B cell (primary cell): ENCODE data around the gene GASK1B. TPM values are rescaled to one million over a fixed set of nuclear protein-coding genes. Genes with fewer than 3 reads are reported as not detected.

Experiments
- ATAC-seq: fragments of 200-7000 bp; cut with Tn5 transposase; one replicate; pipeline ENCODE4 v1.10.0; 2021; ENCODE audit warnings: low read depth, mild to moderate bottlenecking, moderate number of reproducible peaks, moderate library complexity
- CTCF ChIA-PET: fragments of 350-600 bp; sonication (Branson Sonifier 250); formaldehyde crosslinking; loops from one replicate; lab custom pipeline; 2021; ENCODE audit warnings: antibody characterized with exemption, inconsistent platforms; lab: Charles Lee
- POLR2A ChIA-PET: fragments of 350-600 bp; sonication (Branson Sonifier 250); formaldehyde crosslinking; loops from one replicate; lab custom pipeline; 2021; ENCODE audit warnings: antibody characterized with exemption; lab: Charles Lee
- DNase-seq: peaks from one replicate; pipeline ENCODE4 v3.0.0; 2013
- H2AFZ ChIP-seq: 2 replicates; pipeline ENCODE4 v1.6.1; 2012; ENCODE audit warnings: mild to moderate bottlenecking, low read depth, low read length; ENCODE audit not compliant: insufficient read depth, poor library complexity, severe bottlenecking
- H3K27ac ChIP-seq, 2 donors: 1 replicate in 1 of 2; 2 replicates in 1 of 2; pipeline ENCODE4 v1.5.1; 2012 to 2013; ENCODE audit warnings: low read length in 2 of 2, mild to moderate bottlenecking in 2 of 2, moderate library complexity in 1 of 2
- H3K27me3 ChIP-seq, 4 experiments: fragments of 200-600 bp in 1 of 4; sonication (generic) in 1 of 4; replicated peaks in 1 of 4; 1 replicate in 2 of 4; 2 replicates in 2 of 4; pipeline versions ENCODE4 v1.6.1 to v1.7.0; 2013 to 2016; ENCODE audit warnings: low read length in 3 of 4, mild to moderate bottlenecking in 2 of 4, mixed read lengths in 1 of 4, moderate library complexity in 1 of 4; ENCODE audit not compliant: insufficient read depth in 4 of 4, control insufficient read depth in 3 of 4; ENCODE audit errors: control extremely low read depth in 1 of 4
- H3K36me3 ChIP-seq, 2 experiments: replicated peaks in 1 of 2; 1 replicate in 1 of 2; 2 replicates in 1 of 2; pipeline versions ENCODE4 v1.6.1 to v1.7.1; 2013; ENCODE audit warnings: low read length in 1 of 2; ENCODE audit not compliant: insufficient read depth in 2 of 2, control insufficient read depth in 1 of 2; ENCODE audit errors: control extremely low read depth in 1 of 2, extremely low read depth in 1 of 2
- H3K4me1 ChIP-seq, 2 donors: fragments of 200-600 bp in 1 of 2; sonication (generic) in 1 of 2; 1 replicate in 1 of 2; 2 replicates in 1 of 2; pipeline versions ENCODE4 v1.5.1 to v1.6.1; 2013 to 2017; ENCODE audit warnings: low read length in 2 of 2; ENCODE audit not compliant: control insufficient read depth in 2 of 2, insufficient read depth in 2 of 2
- H3K4me2 ChIP-seq: replicated peaks from 2 replicates; pipeline ENCODE3; 2012; ENCODE audit warnings: mild to moderate bottlenecking, low read depth, low read length; ENCODE audit not compliant: poor library complexity, severe bottlenecking
- H3K4me3 ChIP-seq, 5 experiments: fragments of 200-600 bp in 1 of 5; sonication (generic) in 1 of 5; 1 replicate in 3 of 5; 2 replicates in 2 of 5; pipeline versions ENCODE4 v1.5.1 to v1.7.0; 2011 to 2016; ENCODE audit warnings: low read length in 4 of 5, mild to moderate bottlenecking in 4 of 5, low read depth in 2 of 5, control low read depth in 1 of 5, moderate library complexity in 1 of 5; ENCODE audit not compliant: insufficient read depth in 1 of 5; ENCODE audit errors: control extremely low read depth in 1 of 5, extremely low read depth in 1 of 5
- H3K79me2 ChIP-seq: fragments of 200-600 bp; sonication (generic); one replicate; pipeline ENCODE4 v1.6.0; 2016; ENCODE audit warnings: low read length; ENCODE audit not compliant: control insufficient read depth, insufficient read depth
- H3K9ac ChIP-seq: fragments of 200-600 bp; sonication (generic); 2 replicates; pipeline ENCODE4 v1.6.1; 2017; ENCODE audit warnings: mild to moderate bottlenecking, low read length, moderate library complexity
- H3K9me3 ChIP-seq, 3 donors: one replicate each; pipeline versions ENCODE4 v1.6.1 to v1.7.1; 2013; ENCODE audit warnings: low read length in 2 of 3; ENCODE audit not compliant: control insufficient read depth in 2 of 3, insufficient read depth in 1 of 3; ENCODE audit errors: control extremely low read depth in 1 of 3
- H4K20me1 ChIP-seq: 2 replicates; pipeline ENCODE4 v1.6.0; 2012; ENCODE audit warnings: mild to moderate bottlenecking, low read length; ENCODE audit not compliant: insufficient read depth, control insufficient read depth, poor library complexity, severe bottlenecking
- H3K27ac Mint-ChIP-seq: one replicate; pipeline ENCODE4 v1.8.0; 2021; ENCODE audit warnings: mixed read lengths
- H3K27me3 Mint-ChIP-seq: one replicate; pipeline ENCODE4 v1.8.0; 2021; ENCODE audit warnings: mixed read lengths
- H3K4me1 Mint-ChIP-seq: one replicate; pipeline ENCODE4 v1.8.0; 2021; ENCODE audit warnings: mixed read lengths
- H3K4me3 Mint-ChIP-seq: one replicate; pipeline ENCODE4 v1.8.0; 2021; ENCODE audit warnings: mixed read lengths
- H3K9me3 Mint-ChIP-seq: one replicate; pipeline ENCODE4 v1.8.0; 2022; ENCODE audit warnings: mixed read lengths; ENCODE audit not compliant: insufficient read depth
- EZH2 ChIP-seq: IDR thresholded peaks from 2 replicates; pipeline ENCODE4 v1.6.1; 2012; ENCODE audit warnings: borderline replicate concordance, low read depth, mild to moderate bottlenecking, moderate library complexity, low read length; ENCODE audit not compliant: insufficient read depth, poor library complexity, severe bottlenecking
- WGBS: methylation state at CpG from one replicate; pipeline ENCODE4 v1.1.5; 2013; ENCODE audit warnings: missing lambda C conversion rate; ENCODE audit not compliant: insufficient coverage; 5-methylcytosine and 5-hydroxymethylcytosine counted together
- intact Hi-C: fragments of 100-400 bp; cut with micrococcal nuclease; formaldehyde crosslinking; loops from one replicate; pipeline ENCODE4 v1.10.0; 2022
- polyA plus RNA-seq: library from polyadenylated mRNA; depleted of rRNA; stranded (reverse); fragments of >200 nt; gene quantifications from 2 replicates; pipeline ENCODE4 v1.2.3, GENCODE V29; 2012
- total RNA-seq, 2 donors: library from RNA; stranded (reverse); fragments of 120-200 nt in 1 of 2; gene quantifications; 1 replicate in 1 of 2; 2 replicates in 1 of 2; pipeline versions ENCODE4 v1.2.3 to v1.2.4, GENCODE V29; 2013 to 2022
- TF ChIP-seq, protein P1 (sequence below): fragments of 200-600 bp; IDR thresholded peaks from one replicate; pipeline ENCODE4 v1.8.0; 2022; ENCODE audit warnings: antibody characterized with exemption, mild to moderate bottlenecking

The GASK1B gene
- total and polyA plus RNA-seq, 2 donors (not counting 1 experiment from before 2014, with no cell fraction given) = 0.27 to 0.39 TPM

DNA sequence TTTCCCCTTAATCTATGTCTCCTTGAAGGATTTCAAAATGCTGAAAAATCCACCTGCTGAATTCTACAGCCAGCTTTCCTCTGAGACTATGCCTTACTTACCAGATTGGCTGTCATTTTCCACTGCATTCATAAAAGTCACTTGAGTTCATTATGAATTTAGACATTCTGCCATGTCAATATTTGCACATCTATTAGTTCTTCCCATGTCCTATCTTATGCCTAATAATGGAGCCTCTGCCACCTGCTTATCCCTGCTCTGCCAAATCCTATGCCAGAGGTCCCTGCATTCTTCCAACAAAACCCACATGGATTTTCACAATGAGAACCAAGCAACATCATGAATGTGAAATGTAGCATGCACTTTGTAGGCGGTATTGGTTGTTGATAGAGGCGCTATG, 42.6 kb downstream of the GASK1B start:
- no peaks in the 10 kb centered on the region for H3K79me2 ChIP-seq
- H2AFZ ChIP-seq = no peak overlapping the region
- WGBS = no CpG with 5 or more reads among the region's 2 CpGs
- H3K27ac ChIP-seq = no peak overlapping the region
- H3K4me2 ChIP-seq = no peak overlapping the region
- TF ChIP-seq, protein P1, sequence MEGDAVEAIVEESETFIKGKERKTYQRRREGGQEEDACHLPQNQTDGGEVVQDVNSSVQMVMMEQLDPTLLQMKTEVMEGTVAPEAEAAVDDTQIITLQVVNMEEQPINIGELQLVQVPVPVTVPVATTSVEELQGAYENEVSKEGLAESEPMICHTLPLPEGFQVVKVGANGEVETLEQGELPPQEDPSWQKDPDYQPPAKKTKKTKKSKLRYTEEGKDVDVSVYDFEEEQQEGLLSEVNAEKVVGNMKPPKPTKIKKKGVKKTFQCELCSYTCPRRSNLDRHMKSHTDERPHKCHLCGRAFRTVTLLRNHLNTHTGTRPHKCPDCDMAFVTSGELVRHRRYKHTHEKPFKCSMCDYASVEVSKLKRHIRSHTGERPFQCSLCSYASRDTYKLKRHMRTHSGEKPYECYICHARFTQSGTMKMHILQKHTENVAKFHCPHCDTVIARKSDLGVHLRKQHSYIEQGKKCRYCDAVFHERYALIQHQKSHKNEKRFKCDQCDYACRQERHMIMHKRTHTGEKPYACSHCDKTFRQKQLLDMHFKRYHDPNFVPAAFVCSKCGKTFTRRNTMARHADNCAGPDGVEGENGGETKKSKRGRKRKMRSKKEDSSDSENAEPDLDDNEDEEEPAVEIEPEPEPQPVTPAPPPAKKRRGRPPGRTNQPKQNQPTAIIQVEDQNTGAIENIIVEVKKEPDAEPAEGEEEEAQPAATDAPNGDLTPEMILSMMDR = no peak
- no peak for TF ChIP-seq EZH2
- H3K27me3 ChIP-seq = no peaks in the 10 kb centered on the region
- no peaks in the 10 kb centered on the region for H3K36me3 ChIP-seq
- no peak overlapping the region for H3K4me3 ChIP-seq
- DNase-seq (no peak), ATAC-seq (no peak)
- no peaks in the 10 kb centered on the region for H4K20me1 ChIP-seq
- Mint-ChIP-seq H3K4me1 (no peaks in the 10 kb centered on the region), H3K4me3 (no peak overlapping the region), H3K27ac (no peak overlapping the region), H3K9me3 (no peaks in the 10 kb centered on the region), H3K27me3 (no peaks in the 10 kb centered on the region)
- H3K4me1 ChIP-seq = no peaks in the 10 kb centered on the region
- no peaks in the 10 kb centered on the region for H3K9me3 ChIP-seq
- intact Hi-C loops = no loop called here
- H3K9ac ChIP-seq = no peak overlapping the region
- ChIA-PET POLR2A (no interaction called here), CTCF (no interaction called here)

DNA sequence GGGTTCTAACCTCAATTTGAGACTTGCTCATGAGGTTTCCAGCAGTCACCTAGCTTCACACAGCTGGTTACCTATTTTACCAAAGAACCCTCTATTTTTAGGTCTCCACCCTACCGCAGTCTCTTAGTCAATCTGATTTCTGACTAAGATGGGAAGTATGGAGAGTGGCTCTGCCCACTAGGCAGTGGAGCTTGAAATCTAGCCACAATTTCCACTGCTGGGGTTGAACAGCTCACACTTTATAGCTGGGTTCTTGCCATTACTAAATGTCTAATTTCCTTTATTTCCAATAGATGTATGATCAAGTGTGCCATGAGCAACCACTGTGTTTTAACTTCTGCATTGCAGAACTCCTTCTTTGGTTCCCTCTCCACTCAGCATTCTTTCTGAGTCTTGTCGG, 43.1 kb downstream of the GASK1B start:
- Mint-ChIP-seq H3K4me1 (no peaks in the 10 kb centered on the region), H3K4me3 (no peak overlapping the region), H3K27me3 (no peaks in the 10 kb centered on the region), H3K27ac (no peak overlapping the region), H3K9me3 (no peaks in the 10 kb centered on the region)
- Histone ChIP-seq H3K27ac (no peak overlapping the region), H3K79me2 (no peaks in the 10 kb centered on the region), H3K9me3 (no peaks in the 10 kb centered on the region), H3K4me3 (no peak overlapping the region), H2AFZ (no peak overlapping the region), H3K4me1 (no peaks in the 10 kb centered on the region), H4K20me1 (no peaks in the 10 kb centered on the region), H3K27me3 (no peaks in the 10 kb centered on the region), H3K4me2 (no peak overlapping the region), H3K36me3 (no peaks in the 10 kb centered on the region), H3K9ac (no peak overlapping the region)
- DNase-seq (no peak), ATAC-seq (no peak)
- POLR2A ChIA-PET = no interaction called here
- WGBS = 100% methylated on average over 1 of the region's 2 CpGs
- intact Hi-C loops = no loop called here
- CTCF ChIA-PET = no interaction called here
- TF ChIP-seq EZH2 = no peak
- TF ChIP-seq, protein P1 = no peak
